ENCODE measurements around the gene PIR.

- TF ChIP-seq EP300 (IDR thresholded peaks at IDR 0.05) (no peak), POLR2A (IDR thresholded peaks at IDR 0.05) (no peak)
- TF ChIP-seq, protein P1, sequence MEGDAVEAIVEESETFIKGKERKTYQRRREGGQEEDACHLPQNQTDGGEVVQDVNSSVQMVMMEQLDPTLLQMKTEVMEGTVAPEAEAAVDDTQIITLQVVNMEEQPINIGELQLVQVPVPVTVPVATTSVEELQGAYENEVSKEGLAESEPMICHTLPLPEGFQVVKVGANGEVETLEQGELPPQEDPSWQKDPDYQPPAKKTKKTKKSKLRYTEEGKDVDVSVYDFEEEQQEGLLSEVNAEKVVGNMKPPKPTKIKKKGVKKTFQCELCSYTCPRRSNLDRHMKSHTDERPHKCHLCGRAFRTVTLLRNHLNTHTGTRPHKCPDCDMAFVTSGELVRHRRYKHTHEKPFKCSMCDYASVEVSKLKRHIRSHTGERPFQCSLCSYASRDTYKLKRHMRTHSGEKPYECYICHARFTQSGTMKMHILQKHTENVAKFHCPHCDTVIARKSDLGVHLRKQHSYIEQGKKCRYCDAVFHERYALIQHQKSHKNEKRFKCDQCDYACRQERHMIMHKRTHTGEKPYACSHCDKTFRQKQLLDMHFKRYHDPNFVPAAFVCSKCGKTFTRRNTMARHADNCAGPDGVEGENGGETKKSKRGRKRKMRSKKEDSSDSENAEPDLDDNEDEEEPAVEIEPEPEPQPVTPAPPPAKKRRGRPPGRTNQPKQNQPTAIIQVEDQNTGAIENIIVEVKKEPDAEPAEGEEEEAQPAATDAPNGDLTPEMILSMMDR (IDR thresholded peaks at IDR 0.05), result no peak
Observed at GRCh38 chrX:15366506-15367352, 126.4 kb downstream of the PIR start.

Data from ovary (tissue), 3 donors.